Erythroblast (primary cell): ENCODE data around the gene REPIN1.

Source experiments
- DNase-seq, 2 experiments: peaks; one replicate each; lab custom pipeline; 2025; lab: John Stamatoyannopoulos, UW
- GATA1 ChIP-seq: IDR thresholded peaks from 2 replicates; pipeline ENCODE4 v1.6.1; 2011; ENCODE audit warnings: low read depth, mild to moderate bottlenecking, control low read depth, low read length, moderate library complexity
- POLR2A ChIP-seq: IDR thresholded peaks from 2 replicates; pipeline ENCODE4 v1.6.1; 2011; ENCODE audit warnings: mild to moderate bottlenecking, low read length

The REPIN1 gene

GRCh38 chr7:150410680-150411346 lies 42.2 kb downstream of the REPIN1 start:
- TF ChIP-seq GATA1 (no peak), POLR2A (no peak)
- DNase-seq: no peak

GRCh38 chr7:150411606-150412005 lies 43.0 kb downstream of the REPIN1 start:
- no peak for DNase-seq
- TF ChIP-seq POLR2A: no peak

DNA sequence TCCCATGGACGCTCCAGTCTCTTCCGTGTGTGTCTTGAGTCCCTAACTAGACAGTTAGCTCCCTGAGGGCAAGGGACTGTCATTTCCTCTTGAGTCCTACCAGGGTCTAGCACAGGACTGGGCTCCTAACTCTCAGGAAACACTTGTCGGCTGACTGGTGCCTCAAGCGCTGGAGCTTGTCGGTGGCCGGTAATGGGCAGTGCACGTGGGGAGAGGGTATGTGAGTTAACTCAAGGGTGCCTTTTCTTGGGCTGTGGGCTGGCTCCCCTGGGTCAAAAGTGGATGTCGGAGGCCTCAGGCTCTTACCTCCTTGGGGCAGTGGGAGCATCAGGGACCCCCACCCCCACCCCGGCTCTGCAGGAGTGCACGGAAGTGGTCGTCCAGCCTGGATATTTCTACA lies 43.4 kb downstream of the REPIN1 start:
- no peak for DNase-seq
- no peak for TF ChIP-seq POLR2A

DNA sequence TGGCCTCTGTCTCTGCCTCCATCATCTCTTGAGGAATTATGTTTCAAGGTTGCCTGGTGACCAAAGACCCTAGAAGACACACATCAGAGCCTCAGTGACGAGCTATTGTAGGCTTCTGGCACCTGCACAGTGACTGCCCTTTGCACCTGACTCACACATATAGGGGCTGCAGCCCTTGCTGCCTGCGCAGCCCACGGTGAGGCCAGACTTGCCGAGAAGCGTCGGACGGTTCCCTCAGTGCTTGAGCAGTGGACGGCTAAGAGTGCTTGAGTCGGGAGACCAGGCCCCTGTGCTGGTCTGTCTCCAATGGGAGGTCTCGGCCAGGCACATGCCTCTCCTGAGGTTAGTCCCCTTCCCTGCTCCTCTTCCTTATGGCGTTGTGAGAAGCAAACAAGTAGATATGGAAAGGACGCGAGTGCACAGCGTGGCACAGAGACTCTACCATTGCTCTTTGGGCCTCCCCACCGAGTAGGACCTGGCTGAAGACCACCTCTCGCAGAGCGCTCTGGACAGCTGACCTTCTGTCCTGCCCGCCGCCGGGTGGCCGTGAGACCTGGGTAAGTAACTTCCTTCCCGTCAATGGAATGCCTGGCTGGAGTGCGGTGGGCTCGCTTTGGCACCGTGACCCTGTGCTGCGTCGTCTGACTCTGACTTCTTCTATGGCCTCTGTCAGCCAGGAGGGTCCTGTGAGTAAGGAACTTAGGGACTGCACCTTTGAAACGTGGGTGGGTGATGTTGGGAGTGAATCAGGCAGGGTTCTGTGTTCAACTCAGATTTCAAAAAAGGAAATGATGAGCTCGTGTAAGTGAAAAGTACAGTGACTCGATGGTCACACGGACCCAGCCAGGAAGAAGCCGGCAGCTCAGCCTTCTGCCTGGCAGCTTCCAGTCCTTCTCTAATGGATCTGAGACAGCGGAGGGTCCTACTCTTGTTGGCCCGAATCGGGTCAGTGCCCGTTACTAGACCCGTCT lies 44.2 kb downstream of the REPIN1 start:
- no peak for DNase-seq
- TF ChIP-seq GATA1: no peak
- no peak for TF ChIP-seq POLR2A

- DNase-seq: no peak
- TF ChIP-seq GATA1: no peak
- no peak for TF ChIP-seq POLR2A
Measured at GRCh38 chr7:150413640-150414081, 45.0 kb downstream of the REPIN1 start.

DNA sequence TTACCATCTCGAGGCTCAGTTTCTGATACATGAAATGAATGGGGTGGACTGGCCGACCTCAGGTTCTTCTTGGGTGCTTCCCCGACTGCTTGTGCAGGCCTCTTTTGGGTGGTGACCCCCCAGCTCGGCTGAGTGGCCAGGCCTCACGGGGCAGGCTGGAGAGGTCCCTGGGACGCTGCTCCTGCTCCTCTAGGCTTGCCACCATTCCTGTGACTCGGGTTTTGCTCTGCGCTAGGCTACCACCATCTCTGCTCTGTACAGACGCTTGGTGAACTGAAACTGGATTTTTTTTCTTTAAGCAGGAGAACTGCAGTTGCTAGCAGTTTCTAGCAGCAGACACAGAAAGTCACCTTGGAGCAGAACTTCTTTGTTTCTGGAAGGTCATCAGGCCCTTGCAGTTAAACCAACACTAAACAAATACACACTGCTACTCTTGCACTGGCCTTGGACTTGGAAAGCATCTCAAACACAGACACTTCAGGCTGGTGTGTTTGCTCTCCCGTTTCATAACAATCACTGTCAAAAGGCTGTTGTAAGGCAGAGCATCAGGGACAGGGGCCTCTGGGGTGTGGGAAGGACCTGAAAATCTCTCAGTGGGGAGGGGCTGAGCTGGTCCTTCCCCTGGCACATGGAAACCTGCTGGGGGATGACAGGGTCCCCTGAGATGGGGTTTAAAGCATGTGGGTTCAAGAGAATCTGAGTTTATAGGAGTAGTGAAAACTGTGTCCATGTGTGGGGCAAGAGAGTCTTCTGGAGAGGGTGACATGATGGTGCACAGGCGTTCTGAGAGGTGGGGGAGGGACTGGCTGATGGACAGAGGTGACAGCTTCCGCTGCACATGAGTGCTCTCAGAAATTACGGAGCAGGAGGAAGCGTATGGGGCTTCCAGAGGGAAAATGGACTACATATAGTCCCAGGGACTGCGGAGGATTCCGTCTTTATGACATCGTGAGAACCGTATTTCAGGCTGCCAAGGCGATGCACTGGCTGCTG lies 46.8 kb downstream of the REPIN1 start:
- DNase-seq: no peak
- TF ChIP-seq POLR2A: no peak
- TF ChIP-seq GATA1: no peak

- DNase-seq: no peak
- TF ChIP-seq GATA1: no peak
- no peak for TF ChIP-seq POLR2A
Measured at GRCh38 chr7:150417239-150417638, 48.6 kb downstream of the REPIN1 start.

DNA sequence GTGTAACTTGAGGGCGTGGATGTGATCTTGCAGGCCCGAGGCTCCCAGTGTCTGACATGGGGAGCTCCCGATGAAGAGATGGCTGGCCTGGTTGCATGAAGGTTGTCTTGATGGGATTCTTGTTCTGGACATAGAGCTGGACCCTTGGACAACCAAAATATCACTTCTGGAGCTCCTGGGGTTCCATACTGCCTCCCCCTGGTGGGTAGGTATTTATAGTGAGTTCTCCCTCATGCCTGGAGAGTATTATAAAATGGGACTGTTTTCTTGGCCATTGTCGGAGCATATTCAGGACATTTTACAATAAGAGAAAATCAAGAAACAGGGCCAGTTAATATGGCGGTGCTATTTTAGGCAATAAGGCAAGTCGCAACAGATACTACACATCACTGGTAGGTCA lies 49.2 kb downstream of the REPIN1 start:
- DNase-seq: no peak
- TF ChIP-seq POLR2A (no peak), GATA1 (no peak)

DNA sequence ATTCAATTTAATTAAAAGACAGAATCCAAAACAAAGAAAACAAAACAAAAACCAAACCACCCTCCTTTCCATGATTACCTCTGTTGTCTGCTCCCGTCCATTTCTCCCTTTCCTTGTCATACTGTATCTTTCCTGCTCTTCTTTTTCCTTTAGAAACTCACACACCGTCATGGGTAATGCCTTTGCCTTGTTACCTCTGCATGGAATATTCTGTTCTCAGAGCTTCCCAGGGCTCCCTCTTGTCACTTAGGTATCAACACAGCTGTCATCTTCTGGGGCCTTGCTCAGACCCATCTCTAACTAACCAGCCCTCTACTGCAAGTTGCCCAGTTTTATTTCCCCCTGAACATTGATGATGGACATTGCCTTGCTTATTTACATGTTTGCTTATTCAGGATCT lies 51.6 kb downstream of the REPIN1 start:
- no peak for DNase-seq
- no peak for TF ChIP-seq POLR2A
- TF ChIP-seq GATA1: no peak

DNA sequence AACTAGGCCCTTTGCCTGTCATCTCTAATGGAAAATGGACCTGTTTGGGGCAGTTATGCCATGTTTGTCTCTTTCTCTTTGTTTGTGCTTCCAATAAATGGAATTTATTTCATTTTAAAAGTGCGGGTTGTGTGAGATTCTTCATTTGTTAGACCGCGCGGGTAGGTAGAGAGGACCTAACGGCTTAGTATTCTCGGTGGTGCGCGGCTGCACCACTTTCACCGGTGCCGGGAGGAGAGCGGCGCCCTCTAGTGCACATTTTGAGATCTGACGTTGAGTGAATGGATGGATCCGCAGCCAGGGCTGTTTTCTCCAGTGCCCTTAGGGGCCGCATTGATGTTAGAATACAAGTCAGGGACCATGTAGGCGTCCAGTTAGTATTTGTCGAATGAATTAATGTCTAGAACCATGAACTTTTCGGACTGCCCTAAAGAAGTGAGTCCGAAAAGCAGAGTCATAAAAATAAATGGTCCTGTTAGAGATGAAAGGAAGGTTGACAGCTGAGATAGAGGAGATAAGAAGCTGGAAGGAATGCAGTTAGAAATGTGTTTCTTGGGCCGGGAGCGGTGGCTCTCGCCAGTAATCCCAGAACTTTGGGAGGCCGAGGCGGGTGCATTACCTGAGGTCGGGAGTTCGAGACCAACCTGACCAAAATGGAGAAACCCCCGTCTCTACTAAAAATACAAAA lies 52.5 kb downstream of the REPIN1 start:
- DNase-seq: peak; percentile 79 to 87
- TF ChIP-seq GATA1 (no peak), POLR2A (no peak)

DNA sequence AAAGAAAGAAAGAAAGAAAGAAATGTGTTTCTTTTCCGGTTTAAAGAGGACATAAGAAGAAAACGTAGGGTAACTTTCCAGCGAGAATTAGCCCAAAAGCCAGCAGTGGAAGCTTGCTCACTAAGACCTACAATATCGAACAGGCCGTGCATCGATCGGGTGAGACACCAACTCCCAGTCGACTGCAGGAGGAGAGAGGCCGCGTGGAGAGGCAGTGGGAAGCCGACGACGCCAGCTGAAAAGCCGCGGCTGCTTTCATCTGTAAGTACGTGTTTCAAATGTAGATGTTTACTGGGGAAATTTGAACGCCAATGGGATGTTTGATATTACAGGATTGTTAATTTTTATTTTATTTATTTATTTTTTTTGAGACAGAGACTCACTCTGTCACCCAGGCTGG lies 53.2 kb downstream of the REPIN1 start:
- TF ChIP-seq GATA1 (no peak), POLR2A (no peak)
- DNase-seq: no peak
